HepG2 (cell line): ENCODE data around the gene DHX30. TPM values are rescaled to one million over a fixed set of nuclear protein-coding genes. Genes with fewer than 3 reads are reported as not detected.

ENCODE experiments used
- ARNT2 ChIP-seq: sonication (generic); formaldehyde crosslinking; IDR thresholded peaks from 2 replicates; pipeline ENCODE4 v1.8.0; 2022; ENCODE audit warnings: mild to moderate bottlenecking, low read depth, missing genetic modification reagents, moderate library complexity
- ETV6 ChIP-seq: sonication (generic); formaldehyde crosslinking; conservative IDR thresholded peaks from 2 replicates; pipeline ENCODE4 v1.4.0; 2020; ENCODE audit warnings: missing genetic modification reagents
- NFE2L2 ChIP-seq: fragments of 150-350 bp; IDR thresholded peaks from 2 replicates; pipeline ENCODE4 v1.6.1; 2014; ENCODE audit warnings: low read length
- PRPF4 ChIP-seq: fragments of 200-400 bp; formaldehyde crosslinking; IDR thresholded peaks from 2 replicates; pipeline ENCODE4 v1.6.1; 2016; ENCODE audit warnings: low read length, low read depth; ENCODE audit not compliant: poor library complexity, severe bottlenecking
- U2AF1 ChIP-seq: fragments of 200-400 bp; formaldehyde crosslinking; optimal IDR thresholded peaks from 2 replicates; pipeline ENCODE3; 2017; ENCODE audit warnings: mild to moderate bottlenecking, low read depth, low read length
- U2AF2 ChIP-seq: fragments of 200-400 bp; formaldehyde crosslinking; IDR thresholded peaks from 2 replicates; pipeline ENCODE4 v1.6.1; 2017; ENCODE audit warnings: low read depth, mild to moderate bottlenecking, low read length
- ZNF546 ChIP-seq: sonication (generic); formaldehyde crosslinking; conservative IDR thresholded peaks from 2 replicates; pipeline ENCODE4 v1.8.1; 2023; ENCODE audit warnings: mild to moderate bottlenecking, missing genetic modification reagents
- ZNF598 ChIP-seq: sonication (generic); formaldehyde crosslinking; IDR thresholded peaks from 2 replicates; pipeline ENCODE4 v1.5.1; 2020; ENCODE audit warnings: mild to moderate bottlenecking, missing genetic modification reagents, borderline replicate concordance
- polyA plus RNA-seq, 8 experiments: library from polyadenylated mRNA; depleted of rRNA in 3 of 8; stranded (reverse) in 7 of 8; unstranded in 1 of 8; fragments of >200 nt; fragmentation: Illumina TruSeq in 4 of 8; extraction: Trizol in 4 of 8; gene quantifications; 2 replicates each; pipeline versions ENCODE4 v1.2.1 to v1.2.3, GENCODE V29; 2011 to 2016; ENCODE audit warnings: low read depth in 4 of 8, missing spikeins in 1 of 8, mixed read lengths in 1 of 8; ENCODE audit not compliant: insufficient read depth in 1 of 8
- total RNA-seq, 5 experiments: library from RNA; depleted of rRNA; stranded (reverse); fragments of >200 nt; fragmentation: Illumina TruSeq; extraction: Trizol; gene quantifications; 2 replicates each; pipeline ENCODE4 v1.2.3, GENCODE V29; 2016; ENCODE audit warnings: low read depth in 1 of 5
- TF ChIP-seq, protein P1 (sequence below): IDR thresholded peaks from 2 replicates; pipeline ENCODE4 v1.6.1; 2016; ENCODE audit warnings: low read depth, missing genetic modification reagents, missing compliant biosample characterization
- TF ChIP-seq, protein P2 (sequence below): sonication (generic); formaldehyde crosslinking; IDR thresholded peaks from 2 replicates; pipeline ENCODE4 v1.4.0; 2020; ENCODE audit warnings: missing genetic modification reagents
- TF ChIP-seq, protein P3 (sequence below), 2 experiments: IDR thresholded peaks; 2 replicates each; pipeline ENCODE4 v1.6.1; 2011 to 2012; ENCODE audit warnings: low read length in 2 of 2, borderline replicate concordance in 1 of 2, low read depth in 1 of 2, mild to moderate bottlenecking in 1 of 2, moderate library complexity in 1 of 2
- TF ChIP-seq, protein P4 (sequence below): sonication (generic); formaldehyde crosslinking; IDR thresholded peaks from 2 replicates; pipeline ENCODE4 v1.4.0; 2020; ENCODE audit warnings: mild to moderate bottlenecking, missing genetic modification reagents

Gene DHX30
- total and polyA plus RNA-seq, 2 of the 13 experiments (the other 11 are each of a cell fraction or from before 2014, with no cell fraction given) = 30.6 to 59.4 TPM

DNA sequence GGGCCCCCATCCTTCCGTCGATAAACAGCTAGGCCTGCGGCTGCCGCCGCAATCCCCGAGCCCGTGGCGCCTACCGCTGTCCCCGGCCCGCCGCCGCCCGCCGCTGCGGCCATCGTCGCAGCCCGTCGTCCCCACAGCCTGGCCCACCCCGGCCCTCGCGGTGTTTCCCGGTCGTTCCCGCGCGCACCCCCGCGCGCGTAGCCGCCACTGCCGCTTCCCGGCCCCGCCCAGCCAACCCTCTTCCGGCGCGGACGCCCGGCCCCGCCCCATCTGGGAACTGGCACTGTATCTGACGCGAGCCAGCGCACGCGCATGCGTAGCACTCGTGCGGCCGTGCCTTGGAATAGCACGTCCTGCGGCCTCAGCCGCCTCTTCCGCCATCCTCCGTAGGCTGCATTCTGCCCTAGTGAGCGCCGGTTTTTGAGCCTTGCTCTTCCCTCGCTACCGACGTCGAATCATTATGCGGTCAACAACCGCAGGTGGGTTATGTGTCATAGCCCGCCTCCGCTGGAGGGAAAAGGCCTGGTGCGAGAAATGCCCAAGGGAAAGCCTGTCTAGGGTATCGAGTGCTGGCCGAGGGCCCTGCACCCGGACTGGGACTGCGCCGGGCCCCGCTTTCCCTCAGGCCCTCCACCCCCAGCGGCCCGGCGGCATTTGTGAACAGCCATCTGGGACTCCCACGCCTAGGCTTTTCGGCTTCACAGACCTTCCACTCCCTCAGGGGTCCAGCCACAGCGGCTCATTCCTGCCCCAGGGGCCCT is 21.1 kb upstream of the DHX30 start, which contains the start of gene SMARCC1 (continued):
- TF ChIP-seq, protein P1, sequence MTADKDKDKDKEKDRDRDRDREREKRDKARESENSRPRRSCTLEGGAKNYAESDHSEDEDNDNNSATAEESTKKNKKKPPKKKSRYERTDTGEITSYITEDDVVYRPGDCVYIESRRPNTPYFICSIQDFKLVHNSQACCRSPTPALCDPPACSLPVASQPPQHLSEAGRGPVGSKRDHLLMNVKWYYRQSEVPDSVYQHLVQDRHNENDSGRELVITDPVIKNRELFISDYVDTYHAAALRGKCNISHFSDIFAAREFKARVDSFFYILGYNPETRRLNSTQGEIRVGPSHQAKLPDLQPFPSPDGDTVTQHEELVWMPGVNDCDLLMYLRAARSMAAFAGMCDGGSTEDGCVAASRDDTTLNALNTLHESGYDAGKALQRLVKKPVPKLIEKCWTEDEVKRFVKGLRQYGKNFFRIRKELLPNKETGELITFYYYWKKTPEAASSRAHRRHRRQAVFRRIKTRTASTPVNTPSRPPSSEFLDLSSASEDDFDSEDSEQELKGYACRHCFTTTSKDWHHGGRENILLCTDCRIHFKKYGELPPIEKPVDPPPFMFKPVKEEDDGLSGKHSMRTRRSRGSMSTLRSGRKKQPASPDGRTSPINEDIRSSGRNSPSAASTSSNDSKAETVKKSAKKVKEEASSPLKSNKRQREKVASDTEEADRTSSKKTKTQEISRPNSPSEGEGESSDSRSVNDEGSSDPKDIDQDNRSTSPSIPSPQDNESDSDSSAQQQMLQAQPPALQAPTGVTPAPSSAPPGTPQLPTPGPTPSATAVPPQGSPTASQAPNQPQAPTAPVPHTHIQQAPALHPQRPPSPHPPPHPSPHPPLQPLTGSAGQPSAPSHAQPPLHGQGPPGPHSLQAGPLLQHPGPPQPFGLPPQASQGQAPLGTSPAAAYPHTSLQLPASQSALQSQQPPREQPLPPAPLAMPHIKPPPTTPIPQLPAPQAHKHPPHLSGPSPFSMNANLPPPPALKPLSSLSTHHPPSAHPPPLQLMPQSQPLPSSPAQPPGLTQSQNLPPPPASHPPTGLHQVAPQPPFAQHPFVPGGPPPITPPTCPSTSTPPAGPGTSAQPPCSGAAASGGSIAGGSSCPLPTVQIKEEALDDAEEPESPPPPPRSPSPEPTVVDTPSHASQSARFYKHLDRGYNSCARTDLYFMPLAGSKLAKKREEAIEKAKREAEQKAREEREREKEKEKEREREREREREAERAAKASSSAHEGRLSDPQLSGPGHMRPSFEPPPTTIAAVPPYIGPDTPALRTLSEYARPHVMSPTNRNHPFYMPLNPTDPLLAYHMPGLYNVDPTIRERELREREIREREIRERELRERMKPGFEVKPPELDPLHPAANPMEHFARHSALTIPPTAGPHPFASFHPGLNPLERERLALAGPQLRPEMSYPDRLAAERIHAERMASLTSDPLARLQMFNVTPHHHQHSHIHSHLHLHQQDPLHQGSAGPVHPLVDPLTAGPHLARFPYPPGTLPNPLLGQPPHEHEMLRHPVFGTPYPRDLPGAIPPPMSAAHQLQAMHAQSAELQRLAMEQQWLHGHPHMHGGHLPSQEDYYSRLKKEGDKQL (CRISPR knock-in tag) = 0 out of 2 replicates have a peak, but pooled peaks have one; percentile 27
- peak; percentile 72; the same call in 1 of the 2 replicates for TF ChIP-seq ZNF598 (CRISPR knock-in tag)
- no peak for TF ChIP-seq U2AF2
- TF ChIP-seq ETV6 (CRISPR knock-in tag) = no peak; the same call in 1 of the 2 replicates
- TF ChIP-seq ZNF546 = peak; percentile 44; the same call in 1 of the 2 replicates
- TF ChIP-seq, protein P2, sequence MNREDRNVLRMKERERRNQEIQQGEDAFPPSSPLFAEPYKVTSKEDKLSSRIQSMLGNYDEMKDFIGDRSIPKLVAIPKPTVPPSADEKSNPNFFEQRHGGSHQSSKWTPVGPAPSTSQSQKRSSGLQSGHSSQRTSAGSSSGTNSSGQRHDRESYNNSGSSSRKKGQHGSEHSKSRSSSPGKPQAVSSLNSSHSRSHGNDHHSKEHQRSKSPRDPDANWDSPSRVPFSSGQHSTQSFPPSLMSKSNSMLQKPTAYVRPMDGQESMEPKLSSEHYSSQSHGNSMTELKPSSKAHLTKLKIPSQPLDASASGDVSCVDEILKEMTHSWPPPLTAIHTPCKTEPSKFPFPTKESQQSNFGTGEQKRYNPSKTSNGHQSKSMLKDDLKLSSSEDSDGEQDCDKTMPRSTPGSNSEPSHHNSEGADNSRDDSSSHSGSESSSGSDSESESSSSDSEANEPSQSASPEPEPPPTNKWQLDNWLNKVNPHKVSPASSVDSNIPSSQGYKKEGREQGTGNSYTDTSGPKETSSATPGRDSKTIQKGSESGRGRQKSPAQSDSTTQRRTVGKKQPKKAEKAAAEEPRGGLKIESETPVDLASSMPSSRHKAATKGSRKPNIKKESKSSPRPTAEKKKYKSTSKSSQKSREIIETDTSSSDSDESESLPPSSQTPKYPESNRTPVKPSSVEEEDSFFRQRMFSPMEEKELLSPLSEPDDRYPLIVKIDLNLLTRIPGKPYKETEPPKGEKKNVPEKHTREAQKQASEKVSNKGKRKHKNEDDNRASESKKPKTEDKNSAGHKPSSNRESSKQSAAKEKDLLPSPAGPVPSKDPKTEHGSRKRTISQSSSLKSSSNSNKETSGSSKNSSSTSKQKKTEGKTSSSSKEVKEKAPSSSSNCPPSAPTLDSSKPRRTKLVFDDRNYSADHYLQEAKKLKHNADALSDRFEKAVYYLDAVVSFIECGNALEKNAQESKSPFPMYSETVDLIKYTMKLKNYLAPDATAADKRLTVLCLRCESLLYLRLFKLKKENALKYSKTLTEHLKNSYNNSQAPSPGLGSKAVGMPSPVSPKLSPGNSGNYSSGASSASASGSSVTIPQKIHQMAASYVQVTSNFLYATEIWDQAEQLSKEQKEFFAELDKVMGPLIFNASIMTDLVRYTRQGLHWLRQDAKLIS (CRISPR knock-in tag) = no peak
- TF ChIP-seq PRPF4 = no peak
- no peak for TF ChIP-seq U2AF1
- TF ChIP-seq, protein P3, sequence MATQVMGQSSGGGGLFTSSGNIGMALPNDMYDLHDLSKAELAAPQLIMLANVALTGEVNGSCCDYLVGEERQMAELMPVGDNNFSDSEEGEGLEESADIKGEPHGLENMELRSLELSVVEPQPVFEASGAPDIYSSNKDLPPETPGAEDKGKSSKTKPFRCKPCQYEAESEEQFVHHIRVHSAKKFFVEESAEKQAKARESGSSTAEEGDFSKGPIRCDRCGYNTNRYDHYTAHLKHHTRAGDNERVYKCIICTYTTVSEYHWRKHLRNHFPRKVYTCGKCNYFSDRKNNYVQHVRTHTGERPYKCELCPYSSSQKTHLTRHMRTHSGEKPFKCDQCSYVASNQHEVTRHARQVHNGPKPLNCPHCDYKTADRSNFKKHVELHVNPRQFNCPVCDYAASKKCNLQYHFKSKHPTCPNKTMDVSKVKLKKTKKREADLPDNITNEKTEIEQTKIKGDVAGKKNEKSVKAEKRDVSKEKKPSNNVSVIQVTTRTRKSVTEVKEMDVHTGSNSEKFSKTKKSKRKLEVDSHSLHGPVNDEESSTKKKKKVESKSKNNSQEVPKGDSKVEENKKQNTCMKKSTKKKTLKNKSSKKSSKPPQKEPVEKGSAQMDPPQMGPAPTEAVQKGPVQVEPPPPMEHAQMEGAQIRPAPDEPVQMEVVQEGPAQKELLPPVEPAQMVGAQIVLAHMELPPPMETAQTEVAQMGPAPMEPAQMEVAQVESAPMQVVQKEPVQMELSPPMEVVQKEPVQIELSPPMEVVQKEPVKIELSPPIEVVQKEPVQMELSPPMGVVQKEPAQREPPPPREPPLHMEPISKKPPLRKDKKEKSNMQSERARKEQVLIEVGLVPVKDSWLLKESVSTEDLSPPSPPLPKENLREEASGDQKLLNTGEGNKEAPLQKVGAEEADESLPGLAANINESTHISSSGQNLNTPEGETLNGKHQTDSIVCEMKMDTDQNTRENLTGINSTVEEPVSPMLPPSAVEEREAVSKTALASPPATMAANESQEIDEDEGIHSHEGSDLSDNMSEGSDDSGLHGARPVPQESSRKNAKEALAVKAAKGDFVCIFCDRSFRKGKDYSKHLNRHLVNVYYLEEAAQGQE (IDR thresholded peaks at IDR 0.05; ENCODE audit: borderline replicate concordance in 1 of 2, low read depth in 1 of 2, low read length in 2 of 2) = peak in 1 of 2 experiments; percentile 57; a peak in 1 of 4 replicates
- no peak for TF ChIP-seq NFE2L2
- peak; percentile 49 for TF ChIP-seq ARNT2
- TF ChIP-seq, protein P4, sequence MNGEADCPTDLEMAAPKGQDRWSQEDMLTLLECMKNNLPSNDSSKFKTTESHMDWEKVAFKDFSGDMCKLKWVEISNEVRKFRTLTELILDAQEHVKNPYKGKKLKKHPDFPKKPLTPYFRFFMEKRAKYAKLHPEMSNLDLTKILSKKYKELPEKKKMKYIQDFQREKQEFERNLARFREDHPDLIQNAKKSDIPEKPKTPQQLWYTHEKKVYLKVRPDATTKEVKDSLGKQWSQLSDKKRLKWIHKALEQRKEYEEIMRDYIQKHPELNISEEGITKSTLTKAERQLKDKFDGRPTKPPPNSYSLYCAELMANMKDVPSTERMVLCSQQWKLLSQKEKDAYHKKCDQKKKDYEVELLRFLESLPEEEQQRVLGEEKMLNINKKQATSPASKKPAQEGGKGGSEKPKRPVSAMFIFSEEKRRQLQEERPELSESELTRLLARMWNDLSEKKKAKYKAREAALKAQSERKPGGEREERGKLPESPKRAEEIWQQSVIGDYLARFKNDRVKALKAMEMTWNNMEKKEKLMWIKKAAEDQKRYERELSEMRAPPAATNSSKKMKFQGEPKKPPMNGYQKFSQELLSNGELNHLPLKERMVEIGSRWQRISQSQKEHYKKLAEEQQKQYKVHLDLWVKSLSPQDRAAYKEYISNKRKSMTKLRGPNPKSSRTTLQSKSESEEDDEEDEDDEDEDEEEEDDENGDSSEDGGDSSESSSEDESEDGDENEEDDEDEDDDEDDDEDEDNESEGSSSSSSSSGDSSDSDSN (CRISPR knock-in tag) = peak; percentile 95
